ENCODE measurements around the gene RNASE11.

DNA sequence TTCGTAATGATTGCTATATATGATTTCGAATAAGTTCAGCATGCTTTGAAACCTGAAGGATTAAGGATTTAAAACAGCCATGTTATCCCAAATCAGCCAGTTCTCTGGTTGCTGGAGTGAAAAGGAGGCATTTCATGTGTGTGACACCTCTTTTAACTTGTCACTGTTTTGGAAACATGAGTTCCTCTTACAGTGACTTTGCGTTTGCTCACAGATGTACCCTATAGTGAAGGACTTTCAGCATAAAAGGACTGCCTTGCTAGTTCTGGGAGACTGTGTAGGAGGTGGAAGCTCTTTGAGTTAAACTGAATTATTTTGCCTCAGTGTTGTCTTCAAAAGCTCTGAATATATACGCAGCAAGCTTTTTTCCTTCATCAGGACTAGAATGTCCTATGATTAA, 7.6 kb downstream of the RNASE11 start:
- TF ChIP-seq EZH2 (IDR thresholded peaks at IDR 0.05) (no peak), POLR2AphosphoS5 (IDR thresholded peaks at IDR 0.05; ENCODE audit: borderline replicate concordance, low read depth, low read length) (no peak), FOXP2 (optimal IDR thresholded peaks at IDR 0.05; ENCODE audit: control extremely low read depth, extremely low read length, insufficient read depth) (no peak)
